Endothelial cell of umbilical vein (primary cell): ENCODE data around the gene SLC35E3.

Source experiments
- FOS ChIP-seq: IDR thresholded peaks from 2 replicates; pipeline ENCODE4 v1.6.1; 2011; ENCODE audit warnings: mild to moderate bottlenecking, low read length, moderate library complexity, borderline replicate concordance; ENCODE audit not compliant: insufficient read depth
- POLR2A ChIP-seq: IDR thresholded peaks from 2 replicates; pipeline ENCODE4 v1.6.1; 2012; ENCODE audit warnings: low read depth, mild to moderate bottlenecking, control low read depth, low read length
- POLR2AphosphoS5 ChIP-seq: IDR thresholded peaks from 2 replicates; pipeline ENCODE4 v1.6.1; 2012; ENCODE audit warnings: low read depth, mild to moderate bottlenecking, control low read depth, low read length, moderate library complexity; ENCODE audit not compliant: insufficient read depth
- TF ChIP-seq, protein P1 (sequence below), 2 donors: IDR thresholded peaks; 1 replicate in 1 of 2; 2 replicates in 1 of 2; pipeline ENCODE4 v1.5.1; 2011; ENCODE audit warnings: low read length in 2 of 2, mild to moderate bottlenecking in 2 of 2, moderate library complexity in 2 of 2, control low read depth in 1 of 2, inconsistent platforms in 1 of 2, low read depth in 1 of 2; ENCODE audit not compliant: insufficient read depth in 1 of 2; ENCODE audit errors: extremely low read depth in 1 of 2

DNA sequence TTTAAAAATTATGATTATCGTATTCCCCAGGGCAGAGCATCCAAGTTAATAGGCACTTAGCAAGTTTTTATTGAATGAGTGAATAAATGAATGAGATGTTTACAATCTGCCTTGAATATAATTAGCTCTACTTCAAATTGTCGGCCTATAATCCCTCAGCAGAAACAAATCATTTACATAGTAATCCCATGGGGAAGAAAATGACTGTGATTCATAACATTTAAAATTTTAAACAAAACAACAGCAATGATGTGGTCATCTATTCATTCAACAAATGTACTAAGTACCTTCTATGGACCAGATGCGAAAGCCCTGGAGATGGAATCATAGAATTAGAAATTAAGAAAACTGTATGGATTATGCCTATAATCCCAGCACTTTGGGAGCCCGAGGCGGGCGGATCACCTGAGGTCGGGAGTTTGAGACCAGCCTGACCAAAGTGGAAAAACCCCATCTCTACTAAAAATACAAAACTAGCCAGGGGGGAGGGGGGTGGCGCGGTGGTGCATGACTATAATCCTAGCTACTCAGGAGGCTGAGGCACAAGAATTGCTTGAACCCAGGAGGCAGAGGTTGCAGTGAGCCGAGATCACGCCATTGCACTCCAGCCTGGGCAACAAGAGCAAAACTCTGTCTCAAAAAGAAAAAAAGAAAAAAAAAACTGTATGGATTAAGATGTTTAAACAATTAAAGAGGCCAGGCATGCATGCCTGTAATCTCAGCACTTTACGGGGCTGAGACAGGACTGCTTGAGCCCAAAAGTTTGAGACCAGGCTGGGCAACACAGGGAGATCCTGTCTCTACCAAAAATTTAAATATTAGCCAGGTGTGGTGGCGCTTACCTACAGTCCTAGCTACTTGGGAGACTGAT lies 44.3 kb downstream of the SLC35E3 start:
- TF ChIP-seq, protein P1, sequence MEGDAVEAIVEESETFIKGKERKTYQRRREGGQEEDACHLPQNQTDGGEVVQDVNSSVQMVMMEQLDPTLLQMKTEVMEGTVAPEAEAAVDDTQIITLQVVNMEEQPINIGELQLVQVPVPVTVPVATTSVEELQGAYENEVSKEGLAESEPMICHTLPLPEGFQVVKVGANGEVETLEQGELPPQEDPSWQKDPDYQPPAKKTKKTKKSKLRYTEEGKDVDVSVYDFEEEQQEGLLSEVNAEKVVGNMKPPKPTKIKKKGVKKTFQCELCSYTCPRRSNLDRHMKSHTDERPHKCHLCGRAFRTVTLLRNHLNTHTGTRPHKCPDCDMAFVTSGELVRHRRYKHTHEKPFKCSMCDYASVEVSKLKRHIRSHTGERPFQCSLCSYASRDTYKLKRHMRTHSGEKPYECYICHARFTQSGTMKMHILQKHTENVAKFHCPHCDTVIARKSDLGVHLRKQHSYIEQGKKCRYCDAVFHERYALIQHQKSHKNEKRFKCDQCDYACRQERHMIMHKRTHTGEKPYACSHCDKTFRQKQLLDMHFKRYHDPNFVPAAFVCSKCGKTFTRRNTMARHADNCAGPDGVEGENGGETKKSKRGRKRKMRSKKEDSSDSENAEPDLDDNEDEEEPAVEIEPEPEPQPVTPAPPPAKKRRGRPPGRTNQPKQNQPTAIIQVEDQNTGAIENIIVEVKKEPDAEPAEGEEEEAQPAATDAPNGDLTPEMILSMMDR (IDR thresholded peaks at IDR 0.05; ENCODE audit: extremely low read depth in 1 of 2, insufficient read depth in 1 of 2, low read depth in 1 of 2, low read length in 2 of 2) = no peak
- TF ChIP-seq POLR2AphosphoS5 (no peak), POLR2A (no peak), FOS (no peak)
